ENCODE measurements around the gene LPCAT4.
A peak's percentile ranks its signal among the peaks of the same experiment; 100 is the strongest.
"Not testable (repeated sequence)": the region's sequence is repeated elsewhere in the genome, so short reads cannot be mapped to it uniquely, and the experiment has no call there.

LPCAT4 gene

GRCh38 chr15:34361278-34361677 lies 5.7 kb downstream of the LPCAT4 start:
- no peak for DNase-seq

GRCh38 chr15:34360298-34360697 lies 6.7 kb downstream of the LPCAT4 start:
- no peak for DNase-seq

GRCh38 chr15:34359416-34359815 lies 7.6 kb downstream of the LPCAT4 start:
- DNase-seq: no peak

GRCh38 chr15:34358948-34359347 lies 8.0 kb downstream of the LPCAT4 start:
- no peak for DNase-seq

- DNase-seq: no peak
These were observed 8.6 kb downstream of the LPCAT4 start for GRCh38 chr15:34358367-34358766.

- DNase-seq: no peak
These were observed 9.3 kb downstream of the LPCAT4 start for GRCh38 chr15:34357653-34358052.

- no peak for DNase-seq
These were observed 11.8 kb downstream of the LPCAT4 start for GRCh38 chr15:34355241-34355640.

- DNase-seq: no peak
These were observed 12.7 kb downstream of the LPCAT4 start for GRCh38 chr15:34354286-34354685.

- DNase-seq: no peak
These were observed 13.4 kb downstream of the LPCAT4 start for GRCh38 chr15:34353627-34354026.

- DNase-seq: not testable (repeated sequence)
These were observed 14.0 kb downstream of the LPCAT4 start for GRCh38 chr15:34352996-34353395.

- DNase-seq: no peak
These were observed 17.2 kb downstream of the LPCAT4 start for GRCh38 chr15:34349769-34350168.

- DNase-seq: no peak
These were observed 18.2 kb downstream of the LPCAT4 start for GRCh38 chr15:34348735-34349300.

- DNase-seq: no peak
These were observed 18.9 kb downstream of the LPCAT4 start for GRCh38 chr15:34347951-34348638.

GRCh38 chr15:34342737-34343575 lies 24.0 kb downstream of the LPCAT4 start, which contains the start of the genes NOP10 and NUTM1:
Gene NOP10 (minus strand): TSS chr15:34343136. CDS start chr15:34343073, 63 bp downstream.
Gene NUTM1 (plus strand): TSS chr15:34343315. CDS start chr15:34343697, 382 bp downstream.
- DNase-seq: peak; percentile 81 to 97 (median 90)

- peak in 1 of 3 experiments; percentile 65 for DNase-seq
These were observed 24.7 kb downstream of the LPCAT4 start for GRCh38 chr15:34342213-34342736.

GRCh38 chr15:34341381-34342212 lies 25.4 kb downstream of the LPCAT4 start:
- DNase-seq: peak in 1 of 3 experiments; percentile 9

GRCh38 chr15:34339946-34340345 lies 27.1 kb downstream of the LPCAT4 start:
- no peak for DNase-seq

- no peak for DNase-seq
These were observed 28.6 kb downstream of the LPCAT4 start for GRCh38 chr15:34338347-34338746.

- DNase-seq: peak; percentile 81 to 99 (median 97)
These were observed 29.3 kb downstream of the LPCAT4 start, which contains the start of gene SLC12A6 for GRCh38 chr15:34337557-34338306. Gene SLC12A6 (minus strand): TSS chr15:34337781. CDS start chr15:34336680, 1,101 bp downstream.

GRCh38 chr15:34336991-34337556 lies 29.9 kb downstream of the LPCAT4 start:
- DNase-seq: peak in 2 of 3 experiments; percentile 18 to 78
